Natural killer cell (primary cell): ENCODE measurements around the gene AGRP. TPM values are rescaled to one million over a fixed set of nuclear protein-coding genes. Genes with fewer than 3 reads are reported as not detected.
"Not testable (repeated sequence)": the region's sequence is repeated elsewhere in the genome, so short reads cannot be mapped to it uniquely, and the experiment has no call there.

Experiments used
- ATAC-seq, 3 donors: fragments of 150-1000 bp in 2 of 3; fragments of 200-7000 bp in 1 of 3; cut with Tn5 transposase; 1 replicate in 1 of 3; 2 replicates in 2 of 3; pipeline ENCODE4 v1.10.0; 2021; ENCODE audit warnings: mild to moderate bottlenecking in 2 of 3, moderate library complexity in 2 of 3
- DNase-seq, 2 donors: peaks; one replicate each; pipeline versions ENCODE4 v3.0.0 to v3.0.0-alpha.2; 2013 to 2021; ENCODE audit warnings: mixed read lengths in 1 of 2
- H3K27ac ChIP-seq: one replicate; pipeline ENCODE4 v1.5.1; 2013; ENCODE audit warnings: mild to moderate bottlenecking, low read length
- H3K27me3 ChIP-seq: one replicate; pipeline ENCODE4 v1.6.1; 2013; ENCODE audit warnings: low read length; ENCODE audit not compliant: control insufficient read depth, insufficient read depth
- H3K36me3 ChIP-seq: one replicate; pipeline ENCODE4 v1.6.1; 2013; ENCODE audit warnings: low read length; ENCODE audit not compliant: control insufficient read depth, insufficient read depth
- H3K4me1 ChIP-seq: one replicate; pipeline ENCODE4 v1.6.1; 2013; ENCODE audit warnings: low read length; ENCODE audit not compliant: control insufficient read depth, insufficient read depth
- H3K4me3 ChIP-seq: one replicate; pipeline ENCODE4 v1.5.1; 2013; ENCODE audit warnings: low read length
- H3K9me3 ChIP-seq: one replicate; pipeline ENCODE4 v1.6.1; 2013; ENCODE audit warnings: low read length; ENCODE audit not compliant: control insufficient read depth, insufficient read depth
- H3K27ac Mint-ChIP-seq, 2 donors: one replicate each; pipeline ENCODE4 v1.8.0; 2022; ENCODE audit warnings: mild to moderate bottlenecking in 2 of 2, mixed read lengths in 2 of 2, moderate library complexity in 1 of 2
- H3K27me3 Mint-ChIP-seq, 2 donors: one replicate each; pipeline ENCODE4 v1.8.0; 2022; ENCODE audit warnings: low read depth in 2 of 2, mixed read lengths in 2 of 2
- H3K36me3 Mint-ChIP-seq: one replicate; pipeline ENCODE4 v1.8.0; 2022; ENCODE audit warnings: mixed read lengths
- H3K4me1 Mint-ChIP-seq, 2 donors: one replicate each; pipeline ENCODE4 v1.8.0; 2022; ENCODE audit warnings: mixed read lengths in 2 of 2
- H3K4me3 Mint-ChIP-seq: one replicate; pipeline ENCODE4 v1.8.0; 2022; ENCODE audit warnings: mild to moderate bottlenecking, moderate library complexity, mixed read lengths
- H3K9me3 Mint-ChIP-seq, 2 donors: one replicate each; pipeline ENCODE4 v1.8.0; 2022; ENCODE audit warnings: mixed read lengths in 2 of 2
- WGBS: methylation state at CpG from one replicate; pipeline ENCODE4 v1.1.7; 2013; ENCODE audit warnings: missing lambda C conversion rate; ENCODE audit not compliant: insufficient coverage; 5-methylcytosine and 5-hydroxymethylcytosine counted together
- intact Hi-C: fragments of 100-400 bp; cut with micrococcal nuclease; formaldehyde crosslinking; loops from one replicate; pipeline ENCODE4 v1.14.2; 2022
- total RNA-seq, 4 donors: library from RNA; stranded (reverse); fragments of 120-200 nt in 1 of 4; gene quantifications; one replicate each; pipeline versions ENCODE4 v1.2.3 to v1.2.4, GENCODE V29; 2013 to 2022
- TF ChIP-seq, protein P1 (sequence below): fragments of 200-600 bp; IDR thresholded peaks from one replicate; pipeline ENCODE4 v1.8.0; 2022; ENCODE audit warnings: antibody characterized with exemption

AGRP gene
- total RNA-seq, 3 donors from 2014 or later (not counting 1 experiment from before 2014, with no cell fraction given), result 0.50 TPM; not detected in 2

DNA sequence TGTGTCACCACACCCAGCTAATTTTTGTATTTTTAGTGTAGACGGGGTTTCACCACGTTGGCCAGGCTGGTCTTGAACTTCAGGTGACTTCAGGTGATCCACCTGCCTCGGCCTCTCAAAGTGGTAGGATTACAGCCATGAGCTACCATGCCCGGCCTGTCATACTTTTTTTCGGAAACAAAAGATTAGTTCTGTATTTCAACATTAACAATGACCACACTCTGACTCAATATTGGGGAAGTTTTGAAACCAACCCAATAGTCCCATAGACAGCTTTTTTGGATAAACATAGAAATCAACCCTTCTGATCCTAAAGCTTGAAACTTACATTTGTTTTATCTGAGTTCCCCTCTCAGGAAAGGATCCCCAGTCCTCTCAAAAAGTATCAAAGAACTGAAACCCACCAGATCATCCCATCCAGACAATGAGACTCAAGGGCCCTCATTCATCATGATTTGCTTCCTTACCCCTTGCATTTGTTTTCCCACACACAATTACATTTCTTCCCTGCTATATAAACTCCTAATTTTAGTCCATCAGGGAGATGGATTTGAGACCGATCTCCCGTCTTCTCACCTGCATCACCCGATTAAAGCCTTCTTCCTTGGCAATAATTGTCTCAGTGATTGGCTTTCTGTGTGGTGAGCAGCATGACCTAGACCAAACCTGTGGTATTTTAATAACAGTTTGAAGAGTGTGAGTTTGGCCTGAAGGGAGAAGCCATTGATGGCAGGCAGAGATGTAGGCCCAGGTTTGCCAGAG, 7.2 kb upstream of the AGRP start:
- intact Hi-C loops, result loop anchor here (5.0 kb wide), 1 partner anchor 37 kb away; the partner anchor contains the start of gene RIPOR1
- H3K27ac Mint-ChIP-seq, result peak overlapping the region; percentile 15 to 58
- Histone ChIP-seq H3K36me3 (no peaks in the 10 kb centered on the region), H3K4me3 (no peak overlapping the region), H3K27ac (peak overlapping the region; percentile 59), H3K4me1 (peaks cover 40% of the 10 kb centered on the region), H3K9me3 (no peaks in the 10 kb centered on the region), H3K27me3 (no peaks in the 10 kb centered on the region)
- no peaks in the 10 kb centered on the region for H3K9me3 Mint-ChIP-seq
- TF ChIP-seq, protein P1, sequence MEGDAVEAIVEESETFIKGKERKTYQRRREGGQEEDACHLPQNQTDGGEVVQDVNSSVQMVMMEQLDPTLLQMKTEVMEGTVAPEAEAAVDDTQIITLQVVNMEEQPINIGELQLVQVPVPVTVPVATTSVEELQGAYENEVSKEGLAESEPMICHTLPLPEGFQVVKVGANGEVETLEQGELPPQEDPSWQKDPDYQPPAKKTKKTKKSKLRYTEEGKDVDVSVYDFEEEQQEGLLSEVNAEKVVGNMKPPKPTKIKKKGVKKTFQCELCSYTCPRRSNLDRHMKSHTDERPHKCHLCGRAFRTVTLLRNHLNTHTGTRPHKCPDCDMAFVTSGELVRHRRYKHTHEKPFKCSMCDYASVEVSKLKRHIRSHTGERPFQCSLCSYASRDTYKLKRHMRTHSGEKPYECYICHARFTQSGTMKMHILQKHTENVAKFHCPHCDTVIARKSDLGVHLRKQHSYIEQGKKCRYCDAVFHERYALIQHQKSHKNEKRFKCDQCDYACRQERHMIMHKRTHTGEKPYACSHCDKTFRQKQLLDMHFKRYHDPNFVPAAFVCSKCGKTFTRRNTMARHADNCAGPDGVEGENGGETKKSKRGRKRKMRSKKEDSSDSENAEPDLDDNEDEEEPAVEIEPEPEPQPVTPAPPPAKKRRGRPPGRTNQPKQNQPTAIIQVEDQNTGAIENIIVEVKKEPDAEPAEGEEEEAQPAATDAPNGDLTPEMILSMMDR, result no peak
- no peak for DNase-seq
- no peak overlapping the region for H3K4me3 Mint-ChIP-seq
- peaks cover 9 to 11% of the 10 kb centered on the region in 2 donors for H3K4me1 Mint-ChIP-seq
- H3K36me3 Mint-ChIP-seq, result no peaks in the 10 kb centered on the region
- ATAC-seq, result no peak
- WGBS, result 87% methylated on average over 8 of the region's 8 CpGs
- H3K27me3 Mint-ChIP-seq, result no peaks in the 10 kb centered on the region

DNA sequence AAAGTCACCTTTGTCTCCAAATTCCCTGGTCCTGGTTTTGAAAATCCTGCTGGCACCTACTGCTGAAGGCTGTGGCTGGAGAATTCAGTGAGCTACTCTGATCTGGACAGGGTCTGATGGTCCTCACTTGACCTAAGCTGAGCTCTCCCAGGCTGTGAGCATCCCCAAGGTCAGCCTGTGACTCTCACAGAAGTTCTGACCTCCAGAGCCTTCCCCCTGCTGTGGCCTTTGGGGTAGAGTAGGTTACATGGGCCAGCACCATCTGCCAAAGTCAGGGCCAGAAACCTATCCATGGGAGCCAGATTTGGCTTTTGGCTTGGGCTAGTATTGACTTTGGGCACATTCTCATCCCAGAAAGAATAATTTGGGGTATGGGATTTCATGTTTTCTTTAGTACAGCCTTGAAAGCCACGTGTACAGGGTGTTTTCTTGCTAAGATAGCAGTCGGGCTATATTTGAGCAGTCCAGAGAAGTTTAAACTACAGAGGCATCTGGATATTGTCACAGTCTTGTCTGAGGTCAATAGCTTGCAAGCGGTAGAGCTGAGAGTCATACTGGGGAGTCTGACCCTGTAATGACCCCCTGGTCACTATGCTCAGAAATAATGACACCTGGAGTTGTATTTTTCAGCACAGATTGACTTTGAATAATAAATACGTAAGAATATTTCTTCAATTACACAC, 6.2 kb upstream of the AGRP start:
- no peaks in the 10 kb centered on the region for H3K9me3 Mint-ChIP-seq
- no peaks in the 10 kb centered on the region for H3K36me3 Mint-ChIP-seq
- Histone ChIP-seq H3K9me3 (no peaks in the 10 kb centered on the region), H3K36me3 (peaks cover 4% of the 10 kb centered on the region), H3K27me3 (no peaks in the 10 kb centered on the region), H3K4me3 (no peak overlapping the region), H3K27ac (peak overlapping the region; percentile 59), H3K4me1 (peaks cover 35% of the 10 kb centered on the region)
- TF ChIP-seq, protein P1, result no peak
- no peaks in the 10 kb centered on the region for H3K27me3 Mint-ChIP-seq
- peaks cover 6 to 8% of the 10 kb centered on the region in 2 donors for H3K4me1 Mint-ChIP-seq
- DNase-seq (no peak), ATAC-seq (no peak)
- WGBS, result 85% methylated on average over 4 of the region's 4 CpGs
- H3K4me3 Mint-ChIP-seq, result no peak overlapping the region
- intact Hi-C loops, result loop anchor here (5.0 kb wide), 1 partner anchor 38 kb away; the partner anchor contains the start of gene RIPOR1
- peak overlapping the region in 1 of 2 donors; percentile 58 for H3K27ac Mint-ChIP-seq

DNA sequence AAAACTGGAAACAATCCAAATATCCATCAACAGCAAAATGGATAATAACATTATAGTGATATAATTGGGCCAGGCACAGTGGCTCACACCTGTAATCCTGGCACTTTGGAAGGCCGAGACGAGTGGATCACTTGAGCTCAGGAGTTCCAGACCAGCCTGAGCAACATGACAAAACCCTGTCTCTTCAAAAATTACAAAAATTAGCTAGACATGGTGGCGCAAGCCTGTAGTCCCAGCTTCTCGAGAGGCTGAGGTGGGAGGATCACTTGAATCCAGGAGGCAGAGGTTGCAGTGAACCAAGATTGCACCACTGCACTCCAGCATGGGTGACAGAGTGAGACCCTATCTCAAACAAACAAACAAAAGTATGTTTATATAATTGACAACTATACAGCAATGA, 4.2 kb upstream of the AGRP start:
- WGBS, result 94% methylated on average over 4 of the region's 4 CpGs
- H3K4me3 ChIP-seq, H3K4me3 Mint-ChIP-seq, intact Hi-C loops, H3K27me3 Mint-ChIP-seq, H3K9me3 ChIP-seq, H3K27me3 ChIP-seq, H3K27ac Mint-ChIP-seq, H3K4me1 Mint-ChIP-seq, H3K9me3 Mint-ChIP-seq, DNase-seq, H3K36me3 Mint-ChIP-seq, H3K27ac ChIP-seq, ATAC-seq, H3K36me3 ChIP-seq: not testable (repeated sequence)
- H3K4me1 ChIP-seq, result peaks cover 40% of the 10 kb centered on the region

DNA sequence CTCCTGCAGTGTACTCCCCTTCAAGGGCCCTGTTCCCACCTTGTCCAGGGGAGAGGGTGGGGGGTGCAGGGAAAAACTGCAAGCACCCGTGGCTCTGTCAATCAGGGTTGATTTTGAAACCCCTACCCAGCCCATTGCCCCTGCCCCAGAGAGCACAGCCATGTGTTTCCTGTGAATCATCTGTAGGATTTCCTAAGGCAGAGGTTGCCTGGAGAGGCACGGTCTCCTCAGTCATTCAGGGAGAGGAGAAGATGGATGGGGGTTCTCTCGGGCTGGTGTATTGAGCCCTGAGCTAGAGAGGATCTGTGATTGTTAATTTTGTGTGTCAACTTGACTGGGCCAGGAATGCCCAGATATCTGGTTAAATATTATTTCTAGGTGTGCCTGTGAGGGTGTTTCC, 3.5 kb upstream of the AGRP start:
- H3K4me1 ChIP-seq, result peaks cover 45% of the 10 kb centered on the region
- Mint-ChIP-seq H3K9me3 (no peaks in the 10 kb centered on the region), H3K4me1 (peaks cover 11 to 12% of the 10 kb centered on the region in 2 donors), H3K27me3 (no peaks in the 10 kb centered on the region), H3K36me3 (no peaks in the 10 kb centered on the region), H3K4me3 (no peak overlapping the region), H3K27ac (no peak overlapping the region)
- intact Hi-C loops, result no loop called here
- ATAC-seq (no peak), DNase-seq (no peak)
- H3K27me3 ChIP-seq, result no peaks in the 10 kb centered on the region
- no peak overlapping the region for H3K4me3 ChIP-seq
- H3K9me3 ChIP-seq, result no peaks in the 10 kb centered on the region
- TF ChIP-seq, protein P1, result no peak
- peaks cover 9% of the 10 kb centered on the region for H3K36me3 ChIP-seq
- 75% methylated on average over 2 of the region's 3 CpGs for WGBS
- H3K27ac ChIP-seq, result no peak overlapping the region
